Measurements from ENCODE around the gene ROR2. TPM values are rescaled to one million over a fixed set of nuclear protein-coding genes. Genes with fewer than 3 reads are reported as not detected.
"Not testable (repeated sequence)": the region's sequence is repeated elsewhere in the genome, so short reads cannot be mapped to it uniquely, and the experiment has no call there.

Gene ROR2
- total RNA-seq, 2 donors from 2014 or later, result 0.11 TPM; not detected in 1

- peaks cover 27 to 34% of the 10 kb centered on the region in 2 donors for H3K27me3 Mint-ChIP-seq
- H3K9me3 Mint-ChIP-seq, result no peaks in the 10 kb centered on the region
- no peaks in the 10 kb centered on the region for H3K4me1 Mint-ChIP-seq (ENCODE audit: low read depth in 2 of 2)
- no peaks in the 10 kb centered on the region for H3K36me3 Mint-ChIP-seq
- ATAC-seq (no peak), DNase-seq (ENCODE audit: low spot score) (no peak)
- H3K4me3 Mint-ChIP-seq, result no peak overlapping the region
- no peak overlapping the region for H3K27ac Mint-ChIP-seq
Observed at GRCh38 chr9:91658513-91659105, 291.4 kb downstream of the ROR2 start.

DNA sequence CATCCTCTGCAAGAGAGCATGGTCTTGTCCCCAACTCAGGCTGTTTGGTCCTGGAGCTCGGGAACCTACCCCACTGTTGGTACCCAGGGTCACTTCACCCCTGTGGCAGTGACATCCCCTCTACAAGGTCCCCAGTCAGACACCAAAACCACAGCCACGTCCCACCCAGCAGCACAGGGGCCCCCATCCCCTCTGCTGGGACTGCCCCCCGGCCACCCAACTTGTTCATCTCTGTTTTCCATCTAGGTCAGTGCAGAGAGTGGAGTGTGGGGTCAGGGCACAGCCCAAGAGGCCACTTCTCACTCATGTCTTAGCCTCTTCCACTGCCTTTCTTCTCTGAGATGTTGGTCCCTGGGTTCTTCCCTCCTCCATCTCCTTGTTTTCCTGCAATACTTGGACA is 292.5 kb downstream of the ROR2 start:
- Mint-ChIP-seq H3K4me1 (ENCODE audit: low read depth in 2 of 2) (no peaks in the 10 kb centered on the region), H3K9me3 (no peaks in the 10 kb centered on the region), H3K4me3 (no peak overlapping the region), H3K27me3 (peaks cover 27 to 37% of the 10 kb centered on the region in 2 donors), H3K36me3 (no peaks in the 10 kb centered on the region), H3K27ac (no peak overlapping the region)
- DNase-seq (ENCODE audit: low spot score), result no peak
- ATAC-seq, result peak in 1 of 2 donors; percentile 39

DNA sequence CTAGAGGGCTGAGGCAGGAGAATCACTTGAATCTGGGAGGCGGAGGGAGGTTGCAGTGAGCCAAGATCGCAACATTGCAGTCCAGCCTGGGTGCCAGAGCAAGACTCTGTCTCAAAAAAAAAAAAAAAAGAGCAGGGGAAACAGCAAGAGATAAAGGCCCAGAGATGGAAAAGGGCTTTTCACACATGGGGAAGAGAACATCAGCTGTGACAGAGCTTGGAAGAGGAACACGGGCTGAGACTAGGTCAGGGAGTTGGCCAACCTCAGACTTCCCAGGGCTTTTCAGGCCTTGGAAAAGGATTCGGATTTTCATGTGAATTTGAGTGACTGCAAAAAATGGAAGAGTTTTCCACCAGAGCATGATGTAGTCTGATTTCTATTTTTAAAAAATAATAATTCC is 294.4 kb downstream of the ROR2 start:
- DNase-seq (ENCODE audit: low spot score), result no peak
- no peak for ATAC-seq
- H3K4me1 Mint-ChIP-seq (ENCODE audit: low read depth in 2 of 2), result no peaks in the 10 kb centered on the region
- H3K36me3 Mint-ChIP-seq, result no peaks in the 10 kb centered on the region
- no peaks in the 10 kb centered on the region for H3K9me3 Mint-ChIP-seq
- H3K4me3 Mint-ChIP-seq, result no peak overlapping the region
- H3K27ac Mint-ChIP-seq, result peak overlapping the region in 1 of 2 donors; percentile 63
- H3K27me3 Mint-ChIP-seq, result peaks cover 25 to 45% of the 10 kb centered on the region in 2 donors

GRCh38 chr9:91655215-91655614 is 294.8 kb downstream of the ROR2 start:
- H3K27ac Mint-ChIP-seq, result peak overlapping the region in 1 of 2 donors; percentile 63
- no peaks in the 10 kb centered on the region for H3K4me1 Mint-ChIP-seq (ENCODE audit: low read depth in 2 of 2)
- H3K27me3 Mint-ChIP-seq, result peaks cover 25 to 48% of the 10 kb centered on the region in 2 donors
- no peaks in the 10 kb centered on the region for H3K36me3 Mint-ChIP-seq
- DNase-seq (ENCODE audit: low spot score), result no peak
- H3K4me3 Mint-ChIP-seq, result no peak overlapping the region
- H3K9me3 Mint-ChIP-seq, result no peaks in the 10 kb centered on the region
- ATAC-seq, result no peak

DNA sequence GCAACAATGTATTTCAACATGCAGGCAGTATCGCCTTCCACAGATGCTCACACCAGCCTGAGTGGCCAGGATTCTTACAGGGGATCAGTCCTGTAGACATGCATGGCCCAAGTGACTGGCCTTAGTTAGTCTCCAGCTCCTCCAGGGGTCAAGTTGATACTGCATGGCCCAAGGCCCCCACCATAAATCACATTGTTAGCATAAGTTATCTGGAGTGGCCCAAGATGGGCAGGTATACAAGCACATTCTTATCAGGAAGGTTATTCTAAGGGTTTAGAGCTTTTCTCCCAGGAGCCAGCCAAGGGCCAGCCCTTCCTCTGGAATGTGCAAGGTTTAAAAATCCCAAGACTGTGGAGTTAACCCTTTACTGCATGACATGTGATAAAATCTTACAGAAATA is 295.5 kb downstream of the ROR2 start:
- Mint-ChIP-seq H3K27me3 (peaks cover 25 to 53% of the 10 kb centered on the region in 2 donors), H3K27ac (no peak overlapping the region), H3K4me1 (ENCODE audit: low read depth in 2 of 2) (no peaks in the 10 kb centered on the region), H3K9me3 (no peaks in the 10 kb centered on the region), H3K36me3 (no peaks in the 10 kb centered on the region), H3K4me3 (no peak overlapping the region)
- ATAC-seq, result peak in 1 of 2 donors; percentile 40
- DNase-seq (ENCODE audit: low spot score), result no peak

DNA sequence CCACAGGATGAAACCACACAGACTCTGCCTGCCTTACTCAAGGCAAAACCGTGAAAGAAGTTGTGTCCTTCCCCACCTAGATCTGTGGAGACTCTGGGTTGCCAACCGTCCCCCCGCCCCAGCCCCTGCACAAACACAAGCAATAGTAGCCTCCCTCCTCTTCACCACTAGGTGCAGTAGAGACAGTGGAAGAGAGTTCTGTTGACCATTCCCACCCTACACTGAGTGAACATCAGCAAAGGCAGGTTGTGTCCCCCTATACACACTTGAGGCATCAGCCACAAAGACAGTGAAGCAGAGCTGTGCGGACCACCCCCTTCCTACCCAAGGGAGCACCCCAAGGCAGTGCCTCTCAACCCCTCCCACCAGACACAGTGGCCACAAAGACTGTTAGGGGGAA is 302.7 kb downstream of the ROR2 start:
- no peak overlapping the region for H3K27ac Mint-ChIP-seq
- H3K4me3 Mint-ChIP-seq, result no peak overlapping the region
- ATAC-seq (peak; percentile 41 to 56), DNase-seq (ENCODE audit: low spot score) (no peak)
- H3K9me3 Mint-ChIP-seq, result no peaks in the 10 kb centered on the region
- H3K4me1 Mint-ChIP-seq (ENCODE audit: low read depth in 2 of 2), result peaks cover 0 to 6% of the 10 kb centered on the region in 2 donors
- peaks cover 21 to 53% of the 10 kb centered on the region in 2 donors for H3K27me3 Mint-ChIP-seq
- no peaks in the 10 kb centered on the region for H3K36me3 Mint-ChIP-seq

DNA sequence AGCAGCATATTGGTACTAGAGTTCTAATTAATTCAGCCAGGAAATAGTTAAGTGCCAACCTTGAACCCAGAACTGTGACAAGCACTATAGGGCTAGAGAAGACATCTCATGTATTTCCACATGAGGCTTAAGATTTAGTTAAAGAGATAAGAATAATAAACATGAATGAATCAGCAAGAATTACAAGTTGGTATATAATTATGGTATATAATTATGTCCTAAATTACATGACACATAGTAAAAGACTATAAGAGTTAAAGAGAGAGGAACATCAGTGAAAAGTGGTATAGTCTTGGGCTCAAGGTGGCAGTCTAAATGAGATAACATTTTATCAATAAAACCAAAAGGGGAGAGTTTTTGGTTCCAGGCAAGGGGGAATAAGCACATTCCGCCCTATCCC is 303.3 kb downstream of the ROR2 start:
- ATAC-seq (no peak), DNase-seq (ENCODE audit: low spot score) (no peak)
- H3K4me3 Mint-ChIP-seq, result no peak overlapping the region
- H3K27ac Mint-ChIP-seq, result no peak overlapping the region
- peaks cover 21 to 50% of the 10 kb centered on the region in 2 donors for H3K27me3 Mint-ChIP-seq
- peaks cover 0 to 6% of the 10 kb centered on the region in 2 donors for H3K4me1 Mint-ChIP-seq (ENCODE audit: low read depth in 2 of 2)
- H3K36me3 Mint-ChIP-seq, result no peaks in the 10 kb centered on the region
- H3K9me3 Mint-ChIP-seq, result no peaks in the 10 kb centered on the region

DNA sequence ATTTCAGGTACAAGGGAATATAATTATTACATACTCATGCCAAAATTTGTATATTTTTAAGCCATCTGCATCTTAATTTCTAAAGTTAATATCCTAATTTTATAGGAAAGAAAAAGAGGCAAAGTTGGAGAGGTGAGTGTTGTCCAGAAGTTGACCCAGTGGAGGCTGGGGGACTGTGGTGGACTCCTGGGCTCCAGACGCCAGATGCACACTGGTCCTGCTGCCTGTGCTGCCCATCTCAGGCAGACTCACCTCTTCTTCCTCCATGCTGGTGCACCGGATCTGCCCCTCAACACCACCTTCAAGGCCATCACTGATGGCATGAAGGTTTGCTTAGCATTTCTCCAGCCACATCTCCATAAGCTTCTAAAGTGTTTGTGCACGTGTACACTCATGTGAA is 305.6 kb downstream of the ROR2 start:
- Mint-ChIP-seq H3K9me3 (no peaks in the 10 kb centered on the region), H3K36me3 (peaks cover 6% of the 10 kb centered on the region), H3K27me3 (peaks cover 21 to 42% of the 10 kb centered on the region in 2 donors), H3K4me1 (ENCODE audit: low read depth in 2 of 2) (peaks cover 0 to 6% of the 10 kb centered on the region in 2 donors), H3K4me3 (no peak overlapping the region), H3K27ac (no peak overlapping the region)
- ATAC-seq (peak in 1 of 2 donors; percentile 54), DNase-seq (ENCODE audit: low spot score) (no peak)

- H3K4me3 Mint-ChIP-seq, result no peak overlapping the region
- no peak for ATAC-seq
- no peak overlapping the region for H3K27ac Mint-ChIP-seq
Observed at GRCh38 chr9:91643481-91644077, 306.4 kb downstream of the ROR2 start.

GRCh38 chr9:91642771-91643170 is 307.3 kb downstream of the ROR2 start:
- Mint-ChIP-seq H3K4me3 (no peak overlapping the region), H3K4me1 (ENCODE audit: low read depth in 2 of 2) (peaks cover 0 to 6% of the 10 kb centered on the region in 2 donors), H3K27me3 (peaks cover 20 to 39% of the 10 kb centered on the region in 2 donors), H3K36me3 (peaks cover 6% of the 10 kb centered on the region), H3K9me3 (no peaks in the 10 kb centered on the region), H3K27ac (no peak overlapping the region)
- DNase-seq (ENCODE audit: low spot score) (no peak), ATAC-seq (no peak)

More at GRCh38 chr9:91643481-91644077, 306.4 kb downstream of the ROR2 start:
- peaks cover 17 to 37% of the 10 kb centered on the region in 2 donors for H3K27me3 Mint-ChIP-seq
- H3K9me3 Mint-ChIP-seq, result no peaks in the 10 kb centered on the region
- H3K36me3 Mint-ChIP-seq, result peaks cover 6% of the 10 kb centered on the region
- DNase-seq (ENCODE audit: low spot score), result no peak
- H3K4me1 Mint-ChIP-seq (ENCODE audit: low read depth in 2 of 2), result peaks cover 0 to 6% of the 10 kb centered on the region in 2 donors

GRCh38 chr9:91640428-91640827 is 309.6 kb downstream of the ROR2 start:
- H3K36me3 Mint-ChIP-seq, result peaks cover 6% of the 10 kb centered on the region
- ATAC-seq (no peak), DNase-seq (ENCODE audit: low spot score) (no peak)
- H3K4me1 Mint-ChIP-seq (ENCODE audit: low read depth in 2 of 2), result peaks cover 0 to 6% of the 10 kb centered on the region in 2 donors
- H3K4me3 Mint-ChIP-seq, result no peak overlapping the region
- H3K9me3 Mint-ChIP-seq, result no peaks in the 10 kb centered on the region
- no peak overlapping the region for H3K27ac Mint-ChIP-seq
- H3K27me3 Mint-ChIP-seq, result peaks cover 8 to 21% of the 10 kb centered on the region in 2 donors

DNA sequence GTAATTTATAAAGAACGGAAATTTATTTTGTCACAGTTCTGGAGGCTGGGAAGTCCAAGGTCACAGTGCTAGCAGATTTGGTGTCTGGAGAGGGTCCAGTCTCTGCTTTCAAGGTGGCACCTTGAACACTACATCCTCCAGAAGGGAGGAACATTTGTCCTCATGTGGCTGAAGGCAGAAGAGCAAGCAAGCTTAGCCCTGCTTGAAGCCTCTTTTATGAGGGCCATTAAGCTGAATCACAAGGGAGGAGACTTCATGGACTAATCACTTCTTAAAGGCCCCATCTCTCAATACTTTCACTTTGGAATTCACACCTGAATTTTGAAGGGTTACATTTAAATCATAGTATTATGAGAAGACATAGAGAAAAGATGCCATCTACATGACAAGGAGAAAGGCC is 311.0 kb downstream of the ROR2 start:
- peaks cover 0 to 6% of the 10 kb centered on the region in 2 donors for H3K4me1 Mint-ChIP-seq (ENCODE audit: low read depth in 2 of 2)
- H3K36me3 Mint-ChIP-seq, result peaks cover 11% of the 10 kb centered on the region
- ATAC-seq, result no peak
- H3K4me3 Mint-ChIP-seq, result no peak overlapping the region
- no peak for DNase-seq (ENCODE audit: low spot score)
- peaks cover 12 to 29% of the 10 kb centered on the region in 2 donors for H3K27me3 Mint-ChIP-seq
- no peaks in the 10 kb centered on the region for H3K9me3 Mint-ChIP-seq
- H3K27ac Mint-ChIP-seq, result no peak overlapping the region

- H3K4me1 Mint-ChIP-seq (ENCODE audit: low read depth in 2 of 2); H3K36me3 Mint-ChIP-seq: not testable (repeated sequence)
Observed at GRCh38 chr9:91634832-91635231, 315.2 kb downstream of the ROR2 start.

GRCh38 chr9:91629718-91630117 is 320.3 kb downstream of the ROR2 start:
- no peak for DNase-seq (ENCODE audit: low spot score)
- no peak for ATAC-seq
- peaks cover 39 to 65% of the 10 kb centered on the region in 2 donors for H3K27me3 Mint-ChIP-seq

More at GRCh38 chr9:91634832-91635231, 315.2 kb downstream of the ROR2 start:
- H3K9me3 Mint-ChIP-seq; H3K4me3 Mint-ChIP-seq; H3K27ac Mint-ChIP-seq; DNase-seq (ENCODE audit: low spot score); ATAC-seq: not testable (repeated sequence)
- peaks cover 31 to 57% of the 10 kb centered on the region in 2 donors for H3K27me3 Mint-ChIP-seq

More at GRCh38 chr9:91629718-91630117, 320.3 kb downstream of the ROR2 start:
- peaks cover 0 to 3% of the 10 kb centered on the region in 2 donors for H3K4me1 Mint-ChIP-seq (ENCODE audit: low read depth in 2 of 2)
- no peak overlapping the region for H3K27ac Mint-ChIP-seq
- H3K9me3 Mint-ChIP-seq, result peaks cover 11% of the 10 kb centered on the region
- H3K36me3 Mint-ChIP-seq, result peaks cover 10% of the 10 kb centered on the region
- no peak overlapping the region for H3K4me3 Mint-ChIP-seq

All from natural killer cell treated with Interleukin-12 subunit alpha and Interleukin-12 subunit beta and Interleukin-15 and Interleukin-18, amount 100 ng/mL, for 72 hours (primary cell).